D721Med (cell line): Measurements from ENCODE around the gene SGK2.

Experiments used
- DNase-seq: peaks from one replicate; pipeline ENCODE4 v3.0.0; 2011; ENCODE audit warnings: low spot score; ENCODE audit not compliant: insufficient read length
- FAIRE-seq: peaks from 2 replicates; lab custom pipeline; 2011; peaks lifted over from hg19 to GRCh38; lab: Jason Lieb, UNC
- TF ChIP-seq, protein P1 (sequence below): IDR thresholded peaks from 2 replicates; pipeline ENCODE4 v1.5.1; 2012; ENCODE audit warnings: mild to moderate bottlenecking, control low read depth; ENCODE audit not compliant: insufficient read depth; ENCODE audit errors: missing control alignments

Gene SGK2

DNA sequence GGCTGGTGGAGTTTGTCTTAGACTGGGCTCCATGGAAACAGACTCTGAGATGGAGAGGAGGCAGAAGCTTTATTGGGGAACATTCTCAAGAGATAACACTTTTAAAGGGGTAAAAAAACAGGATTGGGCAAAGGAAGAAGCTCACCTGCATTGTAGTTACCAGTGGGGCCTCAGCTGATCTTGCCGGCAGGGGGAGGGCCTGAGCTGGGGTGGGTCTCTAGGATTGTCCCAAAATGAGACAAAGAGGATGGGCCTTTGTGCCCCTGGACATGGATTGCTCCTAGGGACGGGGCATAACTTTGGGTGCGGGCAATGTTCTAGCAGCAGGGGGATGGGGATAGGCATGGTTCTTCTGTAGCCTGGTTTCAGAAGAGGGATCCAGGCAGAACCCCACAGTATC lies 12.5 kb downstream of the SGK2 start:
- FAIRE-seq (no peak), DNase-seq (no peak)
- TF ChIP-seq, protein P1, sequence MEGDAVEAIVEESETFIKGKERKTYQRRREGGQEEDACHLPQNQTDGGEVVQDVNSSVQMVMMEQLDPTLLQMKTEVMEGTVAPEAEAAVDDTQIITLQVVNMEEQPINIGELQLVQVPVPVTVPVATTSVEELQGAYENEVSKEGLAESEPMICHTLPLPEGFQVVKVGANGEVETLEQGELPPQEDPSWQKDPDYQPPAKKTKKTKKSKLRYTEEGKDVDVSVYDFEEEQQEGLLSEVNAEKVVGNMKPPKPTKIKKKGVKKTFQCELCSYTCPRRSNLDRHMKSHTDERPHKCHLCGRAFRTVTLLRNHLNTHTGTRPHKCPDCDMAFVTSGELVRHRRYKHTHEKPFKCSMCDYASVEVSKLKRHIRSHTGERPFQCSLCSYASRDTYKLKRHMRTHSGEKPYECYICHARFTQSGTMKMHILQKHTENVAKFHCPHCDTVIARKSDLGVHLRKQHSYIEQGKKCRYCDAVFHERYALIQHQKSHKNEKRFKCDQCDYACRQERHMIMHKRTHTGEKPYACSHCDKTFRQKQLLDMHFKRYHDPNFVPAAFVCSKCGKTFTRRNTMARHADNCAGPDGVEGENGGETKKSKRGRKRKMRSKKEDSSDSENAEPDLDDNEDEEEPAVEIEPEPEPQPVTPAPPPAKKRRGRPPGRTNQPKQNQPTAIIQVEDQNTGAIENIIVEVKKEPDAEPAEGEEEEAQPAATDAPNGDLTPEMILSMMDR, result no peak

DNA sequence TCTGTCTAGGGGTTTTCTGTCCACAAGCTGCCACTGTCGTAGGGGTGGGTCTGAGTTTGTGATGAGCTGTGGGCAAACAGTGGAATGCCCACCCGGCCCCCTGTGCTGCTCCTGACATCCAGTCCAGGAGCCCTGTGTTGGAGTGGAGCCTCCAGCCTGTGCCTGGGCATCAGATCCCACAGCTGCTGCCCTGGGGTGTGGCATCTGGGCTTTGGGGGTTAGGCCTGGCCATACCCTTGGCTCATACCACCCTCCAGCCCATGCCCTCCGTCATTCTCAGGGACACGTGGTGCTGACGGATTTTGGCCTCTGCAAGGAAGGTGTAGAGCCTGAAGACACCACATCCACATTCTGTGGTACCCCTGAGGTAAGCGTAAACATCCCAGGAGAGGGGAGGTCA lies 12.9 kb downstream of the SGK2 start:
- TF ChIP-seq, protein P1, result no peak
- no peak for FAIRE-seq

DNA sequence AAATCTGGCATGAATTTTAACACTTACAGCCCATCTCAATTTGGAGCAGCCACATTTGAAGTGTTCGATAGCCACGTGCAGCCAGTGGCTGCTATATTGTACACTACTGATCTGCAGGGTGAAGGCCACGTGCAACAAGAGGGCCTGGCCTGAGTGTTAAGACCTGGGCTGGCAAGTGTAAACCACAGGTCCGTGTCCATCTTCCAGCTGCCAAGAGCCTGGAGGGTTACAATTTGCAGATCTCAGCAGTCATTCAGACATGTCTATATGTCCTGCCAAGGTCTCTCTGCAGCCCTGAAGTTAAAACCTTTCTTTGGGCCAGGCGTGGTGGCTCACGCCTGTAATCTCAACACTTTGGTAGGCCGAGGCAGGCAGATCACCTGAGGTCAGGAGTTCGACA lies 14.1 kb downstream of the SGK2 start:
- no peak for FAIRE-seq
- TF ChIP-seq, protein P1, result no peak
- no peak for DNase-seq

More for the DNA sequence above, 12.9 kb downstream of the SGK2 start:
- no peak for DNase-seq

DNA sequence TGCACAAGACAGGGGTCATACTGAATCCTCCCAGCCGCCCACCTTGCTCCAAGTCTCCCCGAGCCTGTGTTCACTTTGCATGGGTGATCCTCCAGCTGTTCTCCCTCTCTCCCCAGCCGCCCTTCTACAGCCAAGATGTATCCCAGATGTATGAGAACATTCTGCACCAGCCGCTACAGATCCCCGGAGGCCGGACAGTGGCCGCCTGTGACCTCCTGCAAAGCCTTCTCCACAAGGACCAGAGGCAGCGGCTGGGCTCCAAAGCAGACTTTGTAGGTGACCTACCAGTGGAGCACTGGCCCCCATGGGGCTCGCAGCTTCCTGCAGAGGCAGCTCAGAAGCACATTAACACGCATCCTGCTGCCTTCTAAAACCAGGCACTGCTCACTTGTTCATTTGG lies 17.3 kb downstream of the SGK2 start:
- TF ChIP-seq, protein P1, result no peak
- FAIRE-seq (no peak), DNase-seq (no peak)

DNA sequence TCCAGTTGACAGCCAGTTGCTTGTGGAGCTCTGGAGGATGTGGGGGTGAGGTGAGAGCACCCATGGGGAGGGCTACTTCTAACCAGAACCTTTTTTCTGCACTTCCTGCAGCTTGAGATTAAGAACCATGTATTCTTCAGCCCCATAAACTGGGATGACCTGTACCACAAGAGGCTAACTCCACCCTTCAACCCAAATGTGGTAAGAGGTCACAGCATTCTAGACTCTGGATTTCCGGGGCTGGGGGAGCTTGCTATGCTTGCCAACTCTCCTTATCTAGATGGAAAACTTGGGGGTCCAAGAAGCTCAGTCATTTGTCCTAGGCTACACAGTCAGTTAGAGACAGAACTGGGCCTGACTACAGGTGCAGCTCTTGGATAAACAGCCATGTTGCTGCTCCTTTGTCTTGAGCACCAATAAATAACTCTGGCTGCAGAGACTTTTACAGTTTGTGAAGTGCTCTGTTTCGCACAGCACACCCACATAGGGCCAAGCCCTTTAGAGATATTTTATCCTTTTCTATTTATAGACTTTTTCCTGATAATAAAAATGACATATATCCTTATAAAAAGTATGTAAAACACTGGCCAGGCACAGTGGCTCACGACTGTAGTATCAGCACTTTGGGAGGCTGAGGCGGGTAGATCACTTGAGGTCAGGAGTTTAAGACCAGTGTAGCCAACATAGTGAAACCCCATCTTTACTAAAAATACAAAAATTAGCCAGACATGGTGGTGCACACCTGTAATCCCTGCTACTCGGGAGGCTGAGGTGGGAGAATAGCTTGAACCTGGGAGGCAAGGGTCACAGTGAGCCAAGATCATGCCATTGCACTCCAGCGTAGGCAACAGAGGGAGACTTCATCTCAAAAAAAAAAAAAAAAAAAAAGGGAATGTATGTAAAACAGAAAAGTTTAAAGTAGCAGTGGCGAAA lies 21.3 kb downstream of the SGK2 start:
- FAIRE-seq, result no peak
- no peak for DNase-seq
- TF ChIP-seq, protein P1, result no peak

DNA sequence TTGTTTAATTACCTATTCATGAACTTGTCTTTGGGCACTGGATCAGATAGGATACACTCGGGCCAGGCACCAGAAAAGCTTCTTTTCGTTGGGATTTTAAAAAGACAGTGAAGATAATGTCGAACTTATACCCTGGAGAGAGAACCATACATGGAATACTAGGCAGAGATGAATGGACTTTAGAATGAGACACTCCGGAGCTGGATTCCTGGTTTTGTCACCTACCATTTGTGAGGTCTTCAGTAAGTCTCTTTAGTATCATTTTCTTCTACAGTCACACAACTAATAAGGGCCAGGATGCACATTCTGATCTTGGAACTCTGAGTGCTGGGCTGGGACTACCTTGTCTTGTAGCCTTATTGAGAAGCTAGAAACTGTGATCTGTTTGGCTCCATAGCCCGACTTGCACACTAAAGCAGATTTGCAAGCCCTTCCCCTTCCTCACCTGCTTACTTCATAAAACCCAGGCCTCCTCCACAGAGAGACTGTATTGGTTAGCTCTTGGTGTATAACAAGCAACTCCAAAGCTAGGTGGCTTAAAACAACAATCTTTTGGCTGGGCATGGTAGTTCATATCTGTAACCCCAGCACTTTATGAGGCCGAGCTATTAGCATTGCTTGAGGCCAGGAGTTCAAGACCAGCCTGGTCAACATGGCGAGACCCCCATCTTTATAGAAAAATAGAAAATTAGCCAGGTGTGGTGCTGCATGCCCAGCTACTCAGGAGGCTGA lies 24.5 kb downstream of the SGK2 start:
- no peak for DNase-seq
- TF ChIP-seq, protein P1, result no peak
- FAIRE-seq, result no peak
